ENCODE measurements around the gene ZMYM4.

Gene ZMYM4

GRCh38 chr1:35364741-35365140 is 96.2 kb downstream of the ZMYM4 start:
- TF ChIP-seq SIN3A (IDR thresholded peaks at IDR 0.05; ENCODE audit: borderline replicate concordance, insufficient read depth, low read length) (no peak), TAF1 (IDR thresholded peaks at IDR 0.05; ENCODE audit: borderline replicate concordance, insufficient read depth, low read length) (no peak), REST (IDR thresholded peaks at IDR 0.05; ENCODE audit: insufficient read depth in 1 of 2, low read depth in 2 of 2, low read length in 2 of 2) (no peak), FOXP2 (optimal IDR thresholded peaks at IDR 0.05; ENCODE audit: borderline replicate concordance, extremely low read depth, extremely low read length, insufficient read depth) (no peak), POLR2AphosphoS5 (IDR thresholded peaks at IDR 0.05; ENCODE audit: low read depth, low read length) (no peak)

GRCh38 chr1:35367914-35368313 is 99.4 kb downstream of the ZMYM4 start:
- TF ChIP-seq POLR2AphosphoS5 (IDR thresholded peaks at IDR 0.05; ENCODE audit: low read depth, low read length) (no peak), FOXP2 (optimal IDR thresholded peaks at IDR 0.05; ENCODE audit: borderline replicate concordance, extremely low read depth, extremely low read length, insufficient read depth) (no peak), SIN3A (IDR thresholded peaks at IDR 0.05; ENCODE audit: borderline replicate concordance, insufficient read depth, low read length) (no peak), TAF1 (IDR thresholded peaks at IDR 0.05; ENCODE audit: borderline replicate concordance, insufficient read depth, low read length) (no peak), REST (IDR thresholded peaks at IDR 0.05; ENCODE audit: insufficient read depth in 1 of 2, low read depth in 2 of 2, low read length in 2 of 2) (no peak)

- no peak for TF ChIP-seq FOXP2 (optimal IDR thresholded peaks at IDR 0.05; ENCODE audit: borderline replicate concordance, extremely low read depth, extremely low read length, insufficient read depth)
- no peak for TF ChIP-seq TAF1 (IDR thresholded peaks at IDR 0.05; ENCODE audit: borderline replicate concordance, insufficient read depth, low read length)
- no peak for TF ChIP-seq REST (IDR thresholded peaks at IDR 0.05; ENCODE audit: insufficient read depth in 1 of 2, low read depth in 2 of 2, low read length in 2 of 2)
- no peak for TF ChIP-seq POLR2AphosphoS5 (IDR thresholded peaks at IDR 0.05; ENCODE audit: low read depth, low read length)
- TF ChIP-seq SIN3A (IDR thresholded peaks at IDR 0.05; ENCODE audit: borderline replicate concordance, insufficient read depth, low read length): no peak
Observed at GRCh38 chr1:35369922-35370671, 101.6 kb downstream of the ZMYM4 start.

- TF ChIP-seq REST (IDR thresholded peaks at IDR 0.05; ENCODE audit: insufficient read depth in 1 of 2, low read depth in 2 of 2, low read length in 2 of 2): no peak
- no peak for TF ChIP-seq FOXP2 (optimal IDR thresholded peaks at IDR 0.05; ENCODE audit: borderline replicate concordance, extremely low read depth, extremely low read length, insufficient read depth)
- TF ChIP-seq SIN3A (IDR thresholded peaks at IDR 0.05; ENCODE audit: borderline replicate concordance, insufficient read depth, low read length): no peak
- TF ChIP-seq TAF1 (IDR thresholded peaks at IDR 0.05; ENCODE audit: borderline replicate concordance, insufficient read depth, low read length): no peak
Observed at GRCh38 chr1:35371506-35371905, 103.0 kb downstream of the ZMYM4 start.
